ENCODE results near the gene MS4A4E.

The MS4A4E gene

DNA sequence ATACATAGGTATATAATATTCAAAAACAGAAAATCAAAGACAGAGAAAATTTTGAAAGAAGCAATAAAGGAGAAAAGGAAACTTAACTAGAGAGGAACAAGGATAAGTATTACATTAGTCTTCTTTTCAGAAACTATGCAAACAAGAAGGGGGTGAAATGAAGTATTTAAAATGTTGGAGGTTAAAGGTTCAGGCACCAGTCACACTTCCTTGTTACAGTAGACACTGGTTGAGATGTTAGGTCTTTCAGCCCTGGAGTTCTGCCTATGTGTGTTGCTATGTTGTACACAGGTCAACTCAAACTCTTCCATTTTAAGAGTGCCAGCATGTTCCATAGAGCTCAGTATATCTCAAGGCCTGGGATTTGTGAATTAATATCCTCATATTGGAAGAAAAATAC lies 31.5 kb upstream of the MS4A4E start:
- TF ChIP-seq, protein P1, sequence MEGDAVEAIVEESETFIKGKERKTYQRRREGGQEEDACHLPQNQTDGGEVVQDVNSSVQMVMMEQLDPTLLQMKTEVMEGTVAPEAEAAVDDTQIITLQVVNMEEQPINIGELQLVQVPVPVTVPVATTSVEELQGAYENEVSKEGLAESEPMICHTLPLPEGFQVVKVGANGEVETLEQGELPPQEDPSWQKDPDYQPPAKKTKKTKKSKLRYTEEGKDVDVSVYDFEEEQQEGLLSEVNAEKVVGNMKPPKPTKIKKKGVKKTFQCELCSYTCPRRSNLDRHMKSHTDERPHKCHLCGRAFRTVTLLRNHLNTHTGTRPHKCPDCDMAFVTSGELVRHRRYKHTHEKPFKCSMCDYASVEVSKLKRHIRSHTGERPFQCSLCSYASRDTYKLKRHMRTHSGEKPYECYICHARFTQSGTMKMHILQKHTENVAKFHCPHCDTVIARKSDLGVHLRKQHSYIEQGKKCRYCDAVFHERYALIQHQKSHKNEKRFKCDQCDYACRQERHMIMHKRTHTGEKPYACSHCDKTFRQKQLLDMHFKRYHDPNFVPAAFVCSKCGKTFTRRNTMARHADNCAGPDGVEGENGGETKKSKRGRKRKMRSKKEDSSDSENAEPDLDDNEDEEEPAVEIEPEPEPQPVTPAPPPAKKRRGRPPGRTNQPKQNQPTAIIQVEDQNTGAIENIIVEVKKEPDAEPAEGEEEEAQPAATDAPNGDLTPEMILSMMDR (IDR thresholded peaks at IDR 0.05; ENCODE audit: control insufficient read depth, extremely low read depth, insufficient read depth): no peak
- no peak for DNase-seq (ENCODE audit: low read depth)
- H3K4me3 ChIP-seq (ENCODE audit: low read depth, low read length): no peak overlapping the region

DNA sequence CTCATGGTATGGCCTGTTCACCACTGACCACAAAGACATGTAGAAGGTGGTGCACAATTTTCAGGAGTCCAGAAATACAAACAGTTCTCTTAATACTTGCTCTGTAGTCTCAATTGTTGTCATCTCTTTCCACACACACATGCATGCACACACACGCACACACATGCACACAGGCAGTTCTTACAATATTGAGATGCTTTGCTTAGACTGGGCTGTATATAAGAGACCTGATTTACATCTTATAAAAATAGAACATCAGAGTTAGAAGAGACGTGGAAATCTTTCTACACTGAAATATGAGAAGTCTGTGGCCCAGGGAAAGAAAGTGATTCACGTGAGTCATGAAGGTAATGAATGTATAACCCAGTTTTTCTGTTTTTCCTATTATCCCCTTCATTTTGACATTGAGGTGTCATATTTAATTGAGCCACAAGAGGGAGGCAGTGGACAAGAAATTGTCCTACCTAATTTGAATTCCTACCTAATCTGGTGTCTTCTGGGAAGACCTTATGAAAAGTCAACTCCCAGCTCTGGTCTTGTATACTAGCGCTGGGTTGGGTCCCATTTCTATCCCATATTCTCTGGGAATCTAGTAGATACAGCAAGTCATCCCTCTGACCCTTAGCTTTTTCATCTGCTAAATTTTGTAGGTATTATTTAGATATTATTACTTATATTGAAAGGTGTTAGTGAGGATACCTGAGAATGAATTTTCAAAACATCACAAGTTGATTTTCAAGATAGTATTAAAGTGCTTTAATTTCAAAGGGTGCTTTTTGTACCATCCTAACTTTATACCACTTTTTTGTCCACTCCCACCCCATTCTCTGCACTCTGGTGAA lies 22.7 kb upstream of the MS4A4E start:
- TF ChIP-seq, protein P1 (IDR thresholded peaks at IDR 0.05; ENCODE audit: control insufficient read depth, extremely low read depth, insufficient read depth): peak; percentile 71
- peak; percentile 3 for DNase-seq (ENCODE audit: low read depth)

DNA sequence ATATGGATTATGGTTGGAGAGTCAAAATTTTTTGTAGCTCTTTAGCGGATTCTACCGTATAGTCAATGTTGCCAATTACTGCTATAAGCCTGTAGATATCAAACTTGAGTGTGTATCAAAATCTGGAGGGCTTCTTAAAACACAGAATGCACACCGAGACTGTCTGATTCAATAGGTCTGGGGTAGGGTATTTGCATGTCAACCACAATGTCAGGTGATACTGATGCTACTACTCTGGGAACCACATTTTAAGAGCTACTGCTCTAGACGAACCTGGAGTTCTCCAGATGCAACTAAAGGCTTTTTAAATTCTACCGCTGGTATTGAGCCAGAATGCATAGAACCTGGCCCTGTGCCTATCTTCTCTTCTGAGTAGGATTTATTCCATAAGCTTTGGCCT lies 21.7 kb upstream of the MS4A4E start:
- TF ChIP-seq, protein P1 (IDR thresholded peaks at IDR 0.05; ENCODE audit: control insufficient read depth, extremely low read depth, insufficient read depth): no peak
- DNase-seq (ENCODE audit: low read depth): no peak
- H3K4me3 ChIP-seq (ENCODE audit: low read depth, low read length): no peak overlapping the region

More for the DNA sequence above, 22.7 kb upstream of the MS4A4E start:
- no peak overlapping the region for H3K4me3 ChIP-seq (ENCODE audit: low read depth, low read length)

DNA sequence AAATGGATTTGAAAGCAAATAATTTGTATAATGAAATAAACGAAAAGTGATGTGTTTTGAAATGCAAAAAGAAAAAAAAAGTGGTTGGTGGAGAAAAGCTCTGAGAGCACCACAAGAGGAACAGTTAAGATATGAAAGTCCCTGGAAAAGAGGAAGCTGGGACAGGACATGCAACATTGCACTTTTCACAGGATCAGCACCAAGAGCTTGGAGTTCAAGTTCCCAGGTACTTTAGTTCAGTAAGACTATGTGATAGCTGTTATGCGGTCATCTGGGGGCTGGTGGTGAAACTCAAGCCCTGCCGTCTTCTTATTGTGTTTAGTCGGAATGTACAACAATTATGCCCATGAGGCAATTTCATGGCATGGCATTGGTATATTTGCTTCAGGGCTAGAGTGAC lies 20.5 kb upstream of the MS4A4E start:
- TF ChIP-seq, protein P1 (IDR thresholded peaks at IDR 0.05; ENCODE audit: control insufficient read depth, extremely low read depth, insufficient read depth): no peak
- DNase-seq (ENCODE audit: low read depth): no peak

DNA sequence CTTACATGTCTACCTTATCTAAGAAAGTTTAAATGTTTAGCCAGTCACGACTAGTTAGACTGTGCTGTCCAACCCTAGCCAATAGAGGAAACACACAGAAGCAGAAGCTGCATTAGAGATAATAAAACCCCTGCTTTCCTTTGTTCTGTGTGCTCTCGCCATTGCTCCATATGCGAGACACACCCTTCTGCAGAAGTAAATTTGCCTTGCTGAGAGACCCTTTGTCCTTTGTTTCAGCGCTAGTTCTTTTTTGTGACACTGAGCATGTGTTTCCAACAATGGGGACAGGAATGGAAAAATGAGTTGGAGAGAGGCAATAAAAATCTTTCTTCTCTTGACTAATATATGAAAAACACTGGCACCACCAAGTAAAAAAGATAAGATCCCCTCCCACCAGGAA lies 18.1 kb upstream of the MS4A4E start:
- no peak overlapping the region for H3K4me3 ChIP-seq (ENCODE audit: low read depth, low read length)
- TF ChIP-seq, protein P1 (IDR thresholded peaks at IDR 0.05; ENCODE audit: control insufficient read depth, extremely low read depth, insufficient read depth): no peak
- no peak for DNase-seq (ENCODE audit: low read depth)

More for the DNA sequence above, 20.5 kb upstream of the MS4A4E start:
- no peak overlapping the region for H3K4me3 ChIP-seq (ENCODE audit: low read depth, low read length)

DNA sequence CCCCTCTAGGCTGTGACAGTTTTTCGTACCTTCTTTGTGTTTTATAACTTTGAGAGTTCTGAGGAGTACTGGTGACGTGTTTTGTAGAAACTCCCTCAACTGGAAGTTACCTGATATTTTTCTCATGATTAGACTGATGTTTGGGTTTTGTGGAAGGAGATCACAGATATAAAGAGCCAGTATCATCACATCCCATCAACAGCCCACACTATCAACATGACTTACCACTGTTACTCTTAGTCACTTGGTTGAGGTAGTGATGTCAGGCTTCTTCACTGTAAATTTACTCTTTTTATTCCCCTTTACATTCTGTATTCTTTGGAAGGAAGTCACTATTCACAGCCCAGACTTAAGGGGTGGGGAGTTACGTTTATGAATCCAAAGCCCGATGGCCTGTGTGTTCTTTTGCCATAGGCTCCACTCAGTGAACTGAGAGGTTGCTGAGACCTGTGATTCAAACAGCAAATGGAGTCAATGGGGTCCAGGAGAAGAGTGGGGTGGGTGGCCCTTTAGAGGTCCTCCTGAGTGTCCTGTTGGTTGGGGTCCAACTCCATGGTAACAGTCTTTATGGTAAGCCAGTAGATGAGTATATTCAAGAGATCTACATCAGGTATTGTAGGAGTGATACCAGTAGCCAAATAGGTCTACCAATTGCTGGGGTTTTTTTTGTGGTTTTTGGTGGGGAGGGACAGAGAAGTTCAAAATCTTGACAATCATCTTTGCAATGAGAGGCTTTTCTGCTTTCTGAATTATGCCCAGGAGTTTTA lies 15.2 kb upstream of the MS4A4E start:
- TF ChIP-seq, protein P1 (IDR thresholded peaks at IDR 0.05; ENCODE audit: control insufficient read depth, extremely low read depth, insufficient read depth): no peak
- no peak overlapping the region for H3K4me3 ChIP-seq (ENCODE audit: low read depth, low read length)
- DNase-seq (ENCODE audit: low read depth): no peak
